ENCODE results near the gene ZNF660. TPM values are rescaled to one million over a fixed set of nuclear protein-coding genes. Genes with fewer than 3 reads are reported as not detected.

ZNF660 gene
- 0.49 and 0.92 TPM in 2 replicates for total RNA-seq (2011; cell fraction: chromatin; rRNA removed; ENCODE audit: low replicate concordance)
- 0.17 and 0.53 TPM in 2 replicates for total RNA-seq (2011; cell fraction: nucleolus; rRNA removed)
- 1.1 and 1.2 TPM in 2 replicates for total RNA-seq (2011; cell fraction: nucleoplasm; rRNA removed)
- total RNA-seq (2014; rRNA removed): 0.08 and 0.09 TPM in 2 replicates
- total RNA-seq (2014; rRNA removed; fragmentation: Illumina TruSeq; extraction: Trizol): 0.65 and 0.96 TPM in 2 replicates
- 0.40 and 0.49 TPM in 2 replicates for total RNA-seq (2015; rRNA removed; fragmentation: Illumina TruSeq; extraction: Trizol)
- 0.13 and 0.29 TPM in 2 replicates for total RNA-seq (2021)
- 0.17 and 0.24 TPM in 2 replicates for polyA plus RNA-seq (2011; rRNA removed)
- 0.04 and 0.12 TPM in 2 replicates for polyA plus RNA-seq (2011; cell fraction: cytosol; rRNA removed)
- polyA plus RNA-seq (2011; cell fraction: nucleus; rRNA removed): 0.14 and 0.23 TPM in 2 replicates
- 0.26 and 0.27 TPM in 2 replicates for polyA plus RNA-seq (2012)
- polyA plus RNA-seq (2014; fragmentation: Illumina TruSeq; extraction: Trizol): 0.07 and 0.10 TPM in 2 replicates
- under 1 TPM; 0.06 to 0.07 TPM for polyA plus RNA-seq (2014; fragmentation: Nextera tagmentation; extraction: Ambion mirVana)
- 0.18 and 0.19 TPM in 2 replicates for polyA plus RNA-seq (2014; rRNA removed)
- polyA minus RNA-seq (2011; rRNA and poly(A)+ RNA removed): 0.35 and 1.1 TPM in 2 replicates
- polyA minus RNA-seq (2011; cell fraction: cytosol; rRNA and poly(A)+ RNA removed): not detected in 2 replicates
- 0.27 and 0.33 TPM in 2 replicates for polyA minus RNA-seq (2011; cell fraction: nucleus; rRNA and poly(A)+ RNA removed)
- Bru-seq, nascent RNA: percentile 33 among the genes with signal in this experiment
- BruChase-seq, experiment 1, labeled RNA remaining after a 2-hour chase: percentile 37 among the genes with signal in this experiment
- BruChase-seq, experiment 2, labeled RNA remaining after a 6-hour chase: percentile 27 among the genes with signal in this experiment
- long read RNA-seq, experiment 1: 0 reads
- long read RNA-seq, experiment 2: 0 reads
- long read RNA-seq, experiment 3: 0 reads

DNA sequence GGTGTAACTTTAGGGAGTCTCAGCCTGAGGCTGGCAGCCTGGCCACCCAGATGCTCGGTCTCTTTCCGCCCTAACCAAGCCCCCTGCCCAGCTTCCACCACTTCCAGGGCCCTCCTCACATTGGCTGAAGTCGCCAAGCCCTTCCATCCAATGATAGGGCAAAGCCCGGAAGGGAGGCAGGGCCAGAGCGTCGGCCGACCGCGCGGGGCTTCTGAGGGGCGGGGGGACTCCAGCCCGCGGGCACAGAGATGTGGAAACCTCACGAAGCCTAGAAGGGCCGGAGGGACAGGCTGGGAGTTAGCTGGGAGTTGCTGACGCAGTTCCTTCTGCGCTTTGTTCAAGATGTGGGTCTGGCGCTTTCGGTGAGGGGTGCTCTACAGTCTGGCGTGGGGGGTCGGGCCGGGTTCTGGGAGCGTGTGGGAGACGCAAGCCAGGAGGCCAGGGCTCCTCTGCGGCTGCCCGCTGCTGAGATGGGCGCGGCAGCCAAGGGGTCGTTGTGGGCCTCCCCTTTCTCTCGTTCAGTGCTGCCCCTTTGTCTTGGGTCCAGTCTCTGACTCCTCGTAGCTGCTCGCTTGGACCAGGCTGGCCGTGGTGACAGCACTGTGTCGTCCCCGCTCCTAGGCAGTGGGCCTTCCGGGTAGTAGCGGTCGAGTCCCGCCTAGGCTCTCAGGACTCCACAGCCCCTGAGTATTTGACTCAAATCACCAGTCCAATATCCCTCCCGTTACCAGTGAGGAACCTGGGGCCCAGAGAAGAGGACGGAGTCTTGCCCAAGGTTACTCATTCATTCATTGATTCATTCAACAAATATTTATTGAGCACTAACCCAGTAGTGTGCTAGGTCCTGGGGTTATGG, at the start of gene ZNF660:
Gene ZNF660, plus strand, starts transcription at position 319 of the 856 bp plus-strand sequence. CDS start 9,230 bp downstream, outside the sequence.
- Histone ChIP-seq H3K9me1 (ENCODE audit: control insufficient read depth, insufficient read depth, low read length) (no peaks in the 10 kb centered on the region), H3K27ac (ENCODE audit: extremely low read depth, low read depth, low read length) (no peak within 1 kb of the TSS), H3K36me3 (ENCODE audit: control insufficient read depth, insufficient read depth, low read length) (no peaks in the 10 kb centered on the region), H3K4me2 (ENCODE audit: insufficient read depth, low read length) (peak within 1 kb of the TSS; percentile 20; the same call in 1 of the 2 replicates), H3K4me3 (peak within 1 kb of the TSS; percentile 2; the same call in 1 of the 2 replicates), H2AFZ (ENCODE audit: low read depth, low read length) (peak within 1 kb of the TSS; percentile 65; the same call in 1 of the 2 replicates), H3K4me1 (replicated peaks in 1 of 2; ENCODE audit: control insufficient read depth in 2 of 2, insufficient read depth in 2 of 2, low read length in 2 of 2) (peaks cover 0 to 10% of the 10 kb centered on the region in 2 experiments; a peak in 2 of 5 replicates), H3K79me2 (ENCODE audit: control insufficient read depth, insufficient read depth, low read length) (no peaks in the 10 kb centered on the region), H3K9me3 (replicated peaks; ENCODE audit: control insufficient read depth, insufficient read depth, low read depth, low read length) (no peaks in the 10 kb centered on the region), H3K27me3 (ENCODE audit: control insufficient read depth in 2 of 2, insufficient read depth in 2 of 2, low read length in 2 of 2) (peaks cover 13 to 36% of the 10 kb centered on the region in 2 experiments), H3K9ac (ENCODE audit: insufficient read depth in 1 of 2, low read depth in 2 of 2, low read length in 2 of 2) (peak within 1 kb of the TSS in 1 of 2 experiments; percentile 55; a peak in 1 of 4 replicates), H4K20me1 (replicated peaks; ENCODE audit: control insufficient read depth, insufficient read depth, low read length) (no peaks in the 10 kb centered on the region)
- TSS peak; percentile 74 for BruUV-seq (replicated peaks)
- in situ Hi-C loops (cut with MboI): no loop called here
- 3% methylated on average over 33 of the region's 41 CpGs for WGBS (ENCODE audit: insufficient coverage, low coverage, missing lambda C conversion rate)
- CTCF ChIA-PET (ENCODE audit: low intra/inter-chr PET ratio): no interaction called here
- intact Hi-C loops (cut with micrococcal nuclease): no loop called here
- peak; percentile 10 to 17 (median 15) for DNase-seq (ENCODE audit: extremely low read depth in 1 of 4, low spot score in 3 of 4)
- ATAC-seq: peak; percentile 80
- POLR2A ChIA-PET: no interaction called here
- FAIRE-seq: no peak
- TF ChIP-seq ZFX (CRISPR knock-in tag; IDR thresholded peaks at IDR 0.05): peak; percentile 44; the same call in 1 of the 2 replicates
- TF ChIP-seq TEAD4 (IDR thresholded peaks at IDR 0.05; ENCODE audit: low read length): no peak
- TF ChIP-seq TEAD4 (CRISPR knock-in tag; IDR thresholded peaks at IDR 0.05; ENCODE audit: borderline replicate concordance): no peak
- TF ChIP-seq ARNT (IDR thresholded peaks at IDR 0.05): no peak
- no peak for TF ChIP-seq COPS2 (conservative IDR thresholded peaks at IDR 0.05)
- TF ChIP-seq NKRF (IDR thresholded peaks at IDR 0.05; ENCODE audit: borderline replicate concordance): no peak
- no peak for TF ChIP-seq DEAF1 (CRISPR knock-in tag; IDR thresholded peaks at IDR 0.05)
- TF ChIP-seq MAZ (CRISPR knock-in tag; conservative IDR thresholded peaks at IDR 0.05 in 1 of 2, IDR thresholded peaks at IDR 0.05 in 1 of 2): 0 out of 4 replicates have a peak, but pooled peaks have one; percentile 23 to 50
- TF ChIP-seq ZNF12 (CRISPR knock-in tag; IDR thresholded peaks at IDR 0.05): no peak
- TF ChIP-seq POLR2G (IDR thresholded peaks at IDR 0.05; ENCODE audit: low read depth, low read length): peak; percentile 45; the same call in 1 of the 2 replicates
- no peak for TF ChIP-seq ZNF184 (CRISPR knock-in tag; IDR thresholded peaks at IDR 0.05)
- TF ChIP-seq DDX20 (tag; IDR thresholded peaks at IDR 0.05; ENCODE audit: low read depth): no peak
